IMR-90 (cell line): ENCODE results near the gene ZNF565. TPM values are rescaled to one million over a fixed set of nuclear protein-coding genes. Genes with fewer than 3 reads are reported as not detected.

Experiments
- ATAC-seq: fragments of 200-7000 bp; cut with Tn5 transposase; 2 replicates; pipeline ENCODE4 v1.9.1; 2020; ENCODE audit warnings: low read depth, mild to moderate bottlenecking, moderate library complexity
- BruUV-seq: library from RNA; stranded (reverse); fragments of 400-500 nt; replicated peaks from 2 replicates; lab custom pipeline; 2021; lab: Mats Ljungman, UMichigan
- CTCF ChIA-PET: fragments of 300-600 bp; formaldehyde crosslinking; extraction: SDS; loops from one replicate; lab custom pipeline; 2021; ENCODE audit warnings: antibody characterized with exemption; lab: Yijun Ruan, JAX
- POLR2A ChIA-PET: fragments of 300-600 bp; sonication (Branson Sonifier 250); formaldehyde crosslinking; loops from one replicate; lab custom pipeline; 2022; ENCODE audit warnings: antibody characterized with exemption; ENCODE audit not compliant: unreplicated experiment; lab: Charles Lee
- DNase-seq: peaks from one replicate; pipeline ENCODE4 v3.0.0; 2013
- H2AFZ ChIP-seq: replicated peaks from 2 replicates; pipeline ENCODE3; 2013; ENCODE audit warnings: low read length, mild to moderate bottlenecking; ENCODE audit not compliant: poor library complexity
- H2AK5ac ChIP-seq: 2 replicates; pipeline ENCODE4 v1.6.1; 2013; ENCODE audit warnings: low read depth, low read length, inconsistent platforms
- H2AK9ac ChIP-seq: replicated peaks from 2 replicates; pipeline ENCODE3; 2013; ENCODE audit warnings: mild to moderate bottlenecking, low read depth, low read length, moderate library complexity; ENCODE audit not compliant: poor library complexity
- H2BK120ac ChIP-seq: 2 replicates; pipeline ENCODE4 v1.6.1; 2013; ENCODE audit warnings: low read depth, low read length, inconsistent platforms
- H2BK15ac ChIP-seq: 3 replicates; pipeline ENCODE4 v1.6.1; 2013; ENCODE audit warnings: low read depth, low read length, inconsistent platforms
- H2BK20ac ChIP-seq: 2 replicates; pipeline ENCODE4 v1.6.1; 2013; ENCODE audit warnings: low read depth, mild to moderate bottlenecking, inconsistent platforms, low read length, moderate library complexity
- H2BK5ac ChIP-seq: 2 replicates; pipeline ENCODE4 v1.6.1; 2013; ENCODE audit warnings: mild to moderate bottlenecking, low read depth, low read length, inconsistent platforms; ENCODE audit not compliant: poor library complexity, severe bottlenecking
- H3K14ac ChIP-seq: replicated peaks from 2 replicates; pipeline ENCODE4 v1.6.1; 2013; ENCODE audit warnings: low read depth, low read length, inconsistent platforms
- H3K18ac ChIP-seq: 2 replicates; pipeline ENCODE4 v1.6.1; 2013; ENCODE audit warnings: low read depth, low read length, control low read depth
- H3K23ac ChIP-seq: 2 replicates; pipeline ENCODE4 v1.6.1; 2013; ENCODE audit warnings: low read depth, low read length, inconsistent platforms
- H3K27ac ChIP-seq: 2 replicates; pipeline ENCODE4 v1.5.1; 2013; ENCODE audit warnings: mild to moderate bottlenecking, control low read depth, low read length; ENCODE audit not compliant: insufficient read depth
- H3K27me3 ChIP-seq: 2 replicates; pipeline ENCODE4 v1.6.1; 2013; ENCODE audit warnings: low read length; ENCODE audit not compliant: control insufficient read depth, insufficient read depth
- H3K36me3 ChIP-seq: 2 replicates; pipeline ENCODE4 v1.6.1; 2013; ENCODE audit warnings: low read length, mixed read lengths; ENCODE audit not compliant: control insufficient read depth, insufficient read depth
- H3K4ac ChIP-seq: 2 replicates; pipeline ENCODE4 v1.6.1; 2013; ENCODE audit warnings: low read depth, low read length, inconsistent platforms
- H3K4me1 ChIP-seq: 2 replicates; pipeline ENCODE4 v1.6.1; 2013; ENCODE audit warnings: low read length, mixed read lengths; ENCODE audit not compliant: control insufficient read depth, insufficient read depth
- H3K4me2 ChIP-seq: 2 replicates; pipeline ENCODE4 v1.6.1; 2013; ENCODE audit warnings: low read depth, mild to moderate bottlenecking, control low read depth, low read length, moderate library complexity
- H3K4me3 ChIP-seq: 2 replicates; pipeline ENCODE4 v1.5.1; 2013; ENCODE audit warnings: low read depth, mild to moderate bottlenecking, control low read depth, low read length, moderate library complexity; ENCODE audit not compliant: insufficient read depth
- H3K56ac ChIP-seq: 2 replicates; pipeline ENCODE4 v1.6.1; 2013; ENCODE audit warnings: low read length, inconsistent platforms; ENCODE audit not compliant: insufficient read depth; ENCODE audit errors: extremely low read depth
- H3K79me1 ChIP-seq, 2 experiments: 2 replicates each; pipeline ENCODE4 v1.6.1; 2013; ENCODE audit warnings: low read length in 2 of 2, inconsistent platforms in 1 of 2, low read depth in 1 of 2
- H3K9ac ChIP-seq: 2 replicates; pipeline ENCODE4 v1.6.1; 2013; ENCODE audit warnings: low read depth, low read length, control low read depth
- H3K9me1 ChIP-seq: 2 replicates; pipeline ENCODE4 v1.6.1; 2013; ENCODE audit warnings: low read length, inconsistent platforms; ENCODE audit not compliant: insufficient read depth
- H3K9me3 ChIP-seq: 2 replicates; pipeline ENCODE4 v1.6.1; 2013; ENCODE audit warnings: low read length; ENCODE audit not compliant: control insufficient read depth, insufficient read depth
- H4K20me1 ChIP-seq: 2 replicates; pipeline ENCODE4 v1.6.1; 2013; ENCODE audit warnings: low read length, inconsistent platforms; ENCODE audit not compliant: insufficient read depth
- H4K5ac ChIP-seq: 2 replicates; pipeline ENCODE4 v1.6.1; 2013; ENCODE audit warnings: mild to moderate bottlenecking, low read depth, low read length, control low read depth
- H4K8ac ChIP-seq, 2 experiments: 2 replicates each; pipeline ENCODE4 v1.6.1; 2013; ENCODE audit warnings: low read depth in 2 of 2, low read length in 2 of 2, control low read depth in 1 of 2, inconsistent platforms in 1 of 2
- H4K91ac ChIP-seq: 2 replicates; pipeline ENCODE4 v1.6.1; 2013; ENCODE audit warnings: low read depth, low read length, inconsistent platforms; ENCODE audit not compliant: insufficient read depth
- BHLHE40 ChIP-seq: fragments of 150-350 bp; IDR thresholded peaks from 2 replicates; pipeline ENCODE4 v1.6.1; 2016; ENCODE audit warnings: mild to moderate bottlenecking, low read depth, low read length
- ELK1 ChIP-seq: fragments of 150-350 bp; IDR thresholded peaks from 2 replicates; pipeline ENCODE4 v1.6.1; 2016; ENCODE audit warnings: low read depth, mild to moderate bottlenecking, low read length, moderate library complexity, borderline replicate concordance
- WGBS, 2 experiments: methylation state at CpG; one replicate each; pipeline versions ENCODE4 v1.1.5 to v1.1.7; 2013; ENCODE audit warnings: missing lambda C conversion rate in 2 of 2; ENCODE audit not compliant: insufficient read length in 1 of 2; ENCODE audit errors: extremely low coverage in 2 of 2; 5-methylcytosine and 5-hydroxymethylcytosine counted together
- dilution Hi-C: fragments of 300-500 bp; cut with HindIII; formaldehyde crosslinking; loops from one replicate; pipeline ENCODE4 v1.14.3; 2018; ENCODE audit warnings: low sequenced_read_pairs; ENCODE audit not compliant: unreplicated experiment
- in situ Hi-C: fragments of 300-500 bp; cut with MboI; formaldehyde crosslinking; loops from 3 replicates; pipeline ENCODE4 v1.14.3; 2019; ENCODE audit warnings: low sequenced_read_pairs, inconsistent platforms, mixed read lengths
- intact Hi-C: fragments of 100-400 bp; cut with micrococcal nuclease; formaldehyde crosslinking; loops from 2 replicates; pipeline ENCODE4 v1.10.0; 2022
- polyA plus RNA-seq, 3 experiments: library from polyadenylated mRNA; depleted of rRNA; stranded (reverse); fragments of >200 nt; gene quantifications; 2 replicates each; pipeline ENCODE4 v1.2.3, GENCODE V29; 2012; ENCODE audit warnings: low replicate concordance in 1 of 3
- total RNA-seq: library from RNA; depleted of rRNA; stranded (reverse); fragments of >200 nt; gene quantifications from 2 replicates; pipeline ENCODE4 v1.2.3, GENCODE V29; 2012

The ZNF565 gene
- total and polyA plus RNA-seq, 2 of the 4 experiments (the other 2 are of a cell fraction), result 2.3 to 7.5 TPM

- Histone ChIP-seq H2BK15ac (no peak overlapping the region), H3K56ac (no peak overlapping the region), H2BK20ac (no peak overlapping the region), H3K4me1 (peaks cover 2% of the 10 kb centered on the region), H3K9me3 (no peaks in the 10 kb centered on the region), H2BK5ac (no peak overlapping the region), H3K4ac (no peak overlapping the region), H3K9ac (no peak overlapping the region), H4K8ac (no peak overlapping the region), H3K23ac (no peak overlapping the region), H3K14ac (no peak overlapping the region), H4K5ac (no peak overlapping the region), H3K4me3 (no peak overlapping the region), H2AK9ac (no peak overlapping the region), H2BK120ac (no peak overlapping the region), H2AK5ac (no peak overlapping the region), H4K20me1 (peaks cover 7% of the 10 kb centered on the region; the same call in 1 of the 2 replicates), H3K9me1 (peaks cover 5% of the 10 kb centered on the region), H3K18ac (no peak overlapping the region), H3K4me2 (no peak overlapping the region), H4K91ac (no peak overlapping the region), H3K27ac (no peak overlapping the region), H3K36me3 (no peaks in the 10 kb centered on the region), H3K79me1 (peaks cover 10 to 35% of the 10 kb centered on the region in 2 experiments), H3K27me3 (no peaks in the 10 kb centered on the region), H2AFZ (no peak overlapping the region)
- POLR2A ChIA-PET, result no interaction called here
- TF ChIP-seq ELK1 (no peak), BHLHE40 (no peak)
- BruUV-seq, result no TSS peak
- CTCF ChIA-PET, result no interaction called here
- in situ Hi-C loops (loop anchor here (25.0 kb wide), 1 partner anchor 999 kb away; the partner anchor contains the start of genes ZNF383 and ZNF585B), dilution Hi-C loops (no loop called here), intact Hi-C loops (loop anchor here (5.0 kb wide), 1 partner anchor 274 kb away; the partner anchor contains the start of gene ZNF566)
- WGBS, 2 experiments, result 100% methylated on average over 1 of the region's 2 CpGs; no CpG with 5 or more reads in 1 of the 2 experiments
- DNase-seq (no peak), ATAC-seq (no peak)
Measured at GRCh38 chr19:36212895-36213294, 1.6 kb downstream of the ZNF565 start.
